OCI-LY7 (cell line): ENCODE results near the gene ARMC12. TPM values are rescaled to one million over a fixed set of nuclear protein-coding genes. Genes with fewer than 3 reads are reported as not detected.

Source experiments
- total RNA-seq, 2 experiments: library from RNA; depleted of rRNA in 1 of 2; stranded (reverse); fragments of >200 nt in 1 of 2; shearing (Covaris generic) in 1 of 2; gene quantifications; 2 replicates each; pipeline ENCODE4 v1.2.3, GENCODE V29; 2014 to 2022

Gene ARMC12
- total RNA-seq, 2 experiments from 2014 or later: 3.4 to 4.9 TPM

Other genes starting within 250 kb of the ARMC12 start
- gene TEAD3, start 240.0 kb upstream of the ARMC12 start, total RNA-seq (2014; rRNA removed; shearing (Covaris generic)): not detected in 2 replicates
- not detected in 2 replicates for gene TEAD3, start 240.0 kb upstream of the ARMC12 start, total RNA-seq (2022)
- gene TULP1, start 224.1 kb upstream of the ARMC12 start, total RNA-seq (2014; rRNA removed; shearing (Covaris generic)): not detected in 2 replicates
- gene TULP1, start 224.1 kb upstream of the ARMC12 start, total RNA-seq (2022): not detected in 2 replicates
- 42.5 and 43.2 TPM in 2 replicates for gene FKBP5, start 48.1 kb upstream of the ARMC12 start, total RNA-seq (2014; rRNA removed; shearing (Covaris generic))
- 79.1 and 81.4 TPM in 2 replicates for gene FKBP5, start 48.1 kb upstream of the ARMC12 start, total RNA-seq (2022)
- not detected in 2 replicates for gene CLPSL2, start 39.6 kb downstream of the ARMC12 start, total RNA-seq (2014; rRNA removed; shearing (Covaris generic))
- not detected in 2 replicates for gene CLPSL2, start 39.6 kb downstream of the ARMC12 start, total RNA-seq (2022)
- gene CLPSL1, start 44.0 kb downstream of the ARMC12 start, total RNA-seq (2014; rRNA removed; shearing (Covaris generic)): not detected in 2 replicates
- gene CLPSL1, start 44.0 kb downstream of the ARMC12 start, total RNA-seq (2022): not detected in 2 replicates
- not detected in 2 replicates for gene CLPS, start 60.3 kb downstream of the ARMC12 start, total RNA-seq (2014; rRNA removed; shearing (Covaris generic))
- not detected in 2 replicates for gene CLPS, start 60.3 kb downstream of the ARMC12 start, total RNA-seq (2022)
- gene LHFPL5, start 68.3 kb downstream of the ARMC12 start, total RNA-seq (2014; rRNA removed; shearing (Covaris generic)): not detected in 2 replicates
- not detected in 2 replicates for gene LHFPL5, start 68.3 kb downstream of the ARMC12 start, total RNA-seq (2022)
- gene SRPK1, start 184.1 kb downstream of the ARMC12 start, total RNA-seq (2014; rRNA removed; shearing (Covaris generic)): 75.6 and 86.0 TPM in 2 replicates
- gene SRPK1, start 184.1 kb downstream of the ARMC12 start, total RNA-seq (2022): 109 and 126 TPM in 2 replicates